Measurements from ENCODE around the gene UFC1. TPM values are rescaled to one million over a fixed set of nuclear protein-coding genes. Genes with fewer than 3 reads are reported as not detected.

Gene UFC1
- total and polyA plus RNA-seq, 2 of the 13 experiments (the other 11 are each of a cell fraction or from before 2014, with no cell fraction given), result 72.8 to 85.2 TPM

DNA sequence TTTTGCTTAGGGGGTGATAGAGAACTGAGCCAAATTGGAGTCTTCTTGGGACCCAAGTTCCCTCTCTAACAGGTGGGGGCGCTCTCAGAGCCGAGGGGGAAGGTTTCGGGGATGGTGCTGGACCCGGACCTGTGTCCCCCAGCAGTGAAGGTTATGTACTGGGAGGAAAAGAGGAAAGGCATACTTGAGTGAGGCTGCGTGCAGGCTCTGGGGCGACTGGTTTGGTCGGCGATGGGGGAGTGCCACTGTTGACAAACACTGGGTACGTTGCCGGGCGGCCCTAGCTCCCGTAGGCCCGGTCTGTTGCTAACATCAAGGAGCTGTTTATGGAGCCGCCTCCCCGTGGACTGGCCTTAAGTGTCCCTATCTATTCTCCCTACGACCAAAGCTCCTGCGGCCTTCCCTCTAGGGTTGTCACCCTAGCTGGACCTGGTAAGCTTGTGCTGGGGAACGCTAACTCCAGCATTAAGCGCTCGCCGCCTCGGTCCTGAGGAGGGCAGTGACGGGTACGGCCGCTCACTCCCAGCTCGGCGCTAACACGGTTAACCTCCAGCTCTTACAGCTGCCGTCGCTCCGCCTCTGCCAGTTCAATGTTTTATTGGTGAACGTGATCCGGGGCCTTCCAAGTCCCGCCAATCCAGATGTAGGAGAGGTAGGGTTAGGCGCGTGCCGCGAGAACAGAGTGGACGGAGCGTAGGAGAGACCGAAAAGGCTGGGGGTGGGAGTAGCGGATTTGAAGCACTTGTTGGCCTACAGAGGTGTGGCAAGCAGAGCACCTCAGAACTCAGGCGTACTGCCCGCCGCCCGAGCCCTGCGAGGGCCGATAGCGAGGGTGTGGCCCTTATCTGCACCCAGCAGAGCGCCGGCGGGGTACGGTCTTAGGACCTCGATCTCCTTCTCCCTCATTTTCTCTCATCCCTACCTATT is 12.2 kb downstream of the UFC1 start, which contains the start of gene PPOX (continued):
- TF ChIP-seq, protein P1, sequence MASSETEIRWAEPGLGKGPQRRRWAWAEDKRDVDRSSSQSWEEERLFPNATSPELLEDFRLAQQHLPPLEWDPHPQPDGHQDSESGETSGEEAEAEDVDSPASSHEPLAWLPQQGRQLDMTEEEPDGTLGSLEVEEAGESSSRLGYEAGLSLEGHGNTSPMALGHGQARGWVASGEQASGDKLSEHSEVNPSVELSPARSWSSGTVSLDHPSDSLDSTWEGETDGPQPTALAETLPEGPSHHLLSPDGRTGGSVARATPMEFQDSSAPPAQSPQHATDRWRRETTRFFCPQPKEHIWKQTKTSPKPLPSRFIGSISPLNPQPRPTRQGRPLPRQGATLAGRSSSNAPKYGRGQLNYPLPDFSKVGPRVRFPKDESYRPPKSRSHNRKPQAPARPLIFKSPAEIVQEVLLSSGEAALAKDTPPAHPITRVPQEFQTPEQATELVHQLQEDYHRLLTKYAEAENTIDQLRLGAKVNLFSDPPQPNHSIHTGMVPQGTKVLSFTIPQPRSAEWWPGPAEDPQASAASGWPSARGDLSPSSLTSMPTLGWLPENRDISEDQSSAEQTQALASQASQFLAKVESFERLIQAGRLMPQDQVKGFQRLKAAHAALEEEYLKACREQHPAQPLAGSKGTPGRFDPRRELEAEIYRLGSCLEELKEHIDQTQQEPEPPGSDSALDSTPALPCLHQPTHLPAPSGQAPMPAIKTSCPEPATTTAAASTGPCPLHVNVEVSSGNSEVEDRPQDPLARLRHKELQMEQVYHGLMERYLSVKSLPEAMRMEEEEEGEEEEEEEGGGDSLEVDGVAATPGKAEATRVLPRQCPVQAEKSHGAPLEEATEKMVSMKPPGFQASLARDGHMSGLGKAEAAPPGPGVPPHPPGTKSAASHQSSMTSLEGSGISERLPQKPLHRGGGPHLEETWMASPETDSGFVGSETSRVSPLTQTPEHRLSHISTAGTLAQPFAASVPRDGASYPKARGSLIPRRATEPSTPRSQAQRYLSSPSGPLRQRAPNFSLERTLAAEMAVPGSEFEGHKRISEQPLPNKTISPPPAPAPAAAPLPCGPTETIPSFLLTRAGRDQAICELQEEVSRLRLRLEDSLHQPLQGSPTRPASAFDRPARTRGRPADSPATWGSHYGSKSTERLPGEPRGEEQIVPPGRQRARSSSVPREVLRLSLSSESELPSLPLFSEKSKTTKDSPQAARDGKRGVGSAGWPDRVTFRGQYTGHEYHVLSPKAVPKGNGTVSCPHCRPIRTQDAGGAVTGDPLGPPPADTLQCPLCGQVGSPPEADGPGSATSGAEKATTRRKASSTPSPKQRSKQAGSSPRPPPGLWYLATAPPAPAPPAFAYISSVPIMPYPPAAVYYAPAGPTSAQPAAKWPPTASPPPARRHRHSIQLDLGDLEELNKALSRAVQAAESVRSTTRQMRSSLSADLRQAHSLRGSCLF (CRISPR knock-in tag; IDR thresholded peaks at IDR 0.05; ENCODE audit: borderline replicate concordance), result no peak
- TF ChIP-seq ZNF629 (CRISPR knock-in tag; conservative IDR thresholded peaks at IDR 0.05) (no peak), ELF3 (CRISPR knock-in tag; IDR thresholded peaks at IDR 0.05) (no peak; the same call in 1 of the 2 replicates), SMAD9 (CRISPR knock-in tag; IDR thresholded peaks at IDR 0.05) (no peak), TBX3 (IDR thresholded peaks at IDR 0.05; ENCODE audit: borderline replicate concordance) (peak; percentile 23; the same call in 1 of the 2 replicates), ZBTB7B (CRISPR knock-in tag; IDR thresholded peaks at IDR 0.05) (peak; percentile 17; the same call in 1 of the 2 replicates), YEATS2 (CRISPR knock-in tag; IDR thresholded peaks at IDR 0.05; ENCODE audit: borderline replicate concordance) (peak; percentile 92), ZNF790 (CRISPR knock-in tag; IDR thresholded peaks at IDR 0.05; ENCODE audit: borderline replicate concordance) (no peak), FIP1L1 (IDR thresholded peaks at IDR 0.05; ENCODE audit: borderline replicate concordance, insufficient read depth, low read depth, low read length) (no peak), KDM5A (IDR thresholded peaks at IDR 0.05; ENCODE audit: borderline replicate concordance, low read length) (no peak; the same call in 1 of the 2 replicates), ZNF224 (CRISPR knock-in tag; IDR thresholded peaks at IDR 0.05) (no peak), HMGA1 (CRISPR knock-in tag; conservative IDR thresholded peaks at IDR 0.05) (no peak), ZNF883 (CRISPR knock-in tag; IDR thresholded peaks at IDR 0.05; ENCODE audit: not compliant biosample characterization) (no peak)
- TF ChIP-seq, protein P2, sequence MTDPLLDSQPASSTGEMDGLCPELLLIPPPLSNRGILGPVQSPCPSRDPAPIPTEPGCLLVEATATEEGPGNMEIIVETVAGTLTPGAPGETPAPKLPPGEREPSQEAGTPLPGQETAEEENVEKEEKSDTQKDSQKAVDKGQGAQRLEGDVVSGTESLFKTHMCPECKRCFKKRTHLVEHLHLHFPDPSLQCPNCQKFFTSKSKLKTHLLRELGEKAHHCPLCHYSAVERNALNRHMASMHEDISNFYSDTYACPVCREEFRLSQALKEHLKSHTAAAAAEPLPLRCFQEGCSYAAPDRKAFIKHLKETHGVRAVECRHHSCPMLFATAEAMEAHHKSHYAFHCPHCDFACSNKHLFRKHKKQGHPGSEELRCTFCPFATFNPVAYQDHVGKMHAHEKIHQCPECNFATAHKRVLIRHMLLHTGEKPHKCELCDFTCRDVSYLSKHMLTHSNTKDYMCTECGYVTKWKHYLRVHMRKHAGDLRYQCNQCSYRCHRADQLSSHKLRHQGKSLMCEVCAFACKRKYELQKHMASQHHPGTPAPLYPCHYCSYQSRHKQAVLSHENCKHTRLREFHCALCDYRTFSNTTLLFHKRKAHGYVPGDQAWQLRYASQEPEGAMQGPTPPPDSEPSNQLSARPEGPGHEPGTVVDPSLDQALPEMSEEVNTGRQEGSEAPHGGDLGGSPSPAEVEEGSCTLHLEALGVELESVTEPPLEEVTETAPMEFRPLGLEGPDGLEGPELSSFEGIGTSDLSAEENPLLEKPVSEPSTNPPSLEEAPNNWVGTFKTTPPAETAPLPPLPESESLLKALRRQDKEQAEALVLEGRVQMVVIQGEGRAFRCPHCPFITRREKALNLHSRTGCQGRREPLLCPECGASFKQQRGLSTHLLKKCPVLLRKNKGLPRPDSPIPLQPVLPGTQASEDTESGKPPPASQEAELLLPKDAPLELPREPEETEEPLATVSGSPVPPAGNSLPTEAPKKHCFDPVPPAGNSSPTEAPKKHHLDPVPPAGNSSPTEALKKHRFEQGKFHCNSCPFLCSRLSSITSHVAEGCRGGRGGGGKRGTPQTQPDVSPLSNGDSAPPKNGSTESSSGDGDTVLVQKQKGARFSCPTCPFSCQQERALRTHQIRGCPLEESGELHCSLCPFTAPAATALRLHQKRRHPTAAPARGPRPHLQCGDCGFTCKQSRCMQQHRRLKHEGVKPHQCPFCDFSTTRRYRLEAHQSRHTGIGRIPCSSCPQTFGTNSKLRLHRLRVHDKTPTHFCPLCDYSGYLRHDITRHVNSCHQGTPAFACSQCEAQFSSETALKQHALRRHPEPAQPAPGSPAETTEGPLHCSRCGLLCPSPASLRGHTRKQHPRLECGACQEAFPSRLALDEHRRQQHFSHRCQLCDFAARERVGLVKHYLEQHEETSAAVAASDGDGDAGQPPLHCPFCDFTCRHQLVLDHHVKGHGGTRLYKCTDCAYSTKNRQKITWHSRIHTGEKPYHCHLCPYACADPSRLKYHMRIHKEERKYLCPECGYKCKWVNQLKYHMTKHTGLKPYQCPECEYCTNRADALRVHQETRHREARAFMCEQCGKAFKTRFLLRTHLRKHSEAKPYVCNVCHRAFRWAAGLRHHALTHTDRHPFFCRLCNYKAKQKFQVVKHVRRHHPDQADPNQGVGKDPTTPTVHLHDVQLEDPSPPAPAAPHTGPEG (CRISPR knock-in tag; IDR thresholded peaks at IDR 0.05), result peak; percentile 78; the same call in 1 of the 2 replicates
- TF ChIP-seq, protein P3, sequence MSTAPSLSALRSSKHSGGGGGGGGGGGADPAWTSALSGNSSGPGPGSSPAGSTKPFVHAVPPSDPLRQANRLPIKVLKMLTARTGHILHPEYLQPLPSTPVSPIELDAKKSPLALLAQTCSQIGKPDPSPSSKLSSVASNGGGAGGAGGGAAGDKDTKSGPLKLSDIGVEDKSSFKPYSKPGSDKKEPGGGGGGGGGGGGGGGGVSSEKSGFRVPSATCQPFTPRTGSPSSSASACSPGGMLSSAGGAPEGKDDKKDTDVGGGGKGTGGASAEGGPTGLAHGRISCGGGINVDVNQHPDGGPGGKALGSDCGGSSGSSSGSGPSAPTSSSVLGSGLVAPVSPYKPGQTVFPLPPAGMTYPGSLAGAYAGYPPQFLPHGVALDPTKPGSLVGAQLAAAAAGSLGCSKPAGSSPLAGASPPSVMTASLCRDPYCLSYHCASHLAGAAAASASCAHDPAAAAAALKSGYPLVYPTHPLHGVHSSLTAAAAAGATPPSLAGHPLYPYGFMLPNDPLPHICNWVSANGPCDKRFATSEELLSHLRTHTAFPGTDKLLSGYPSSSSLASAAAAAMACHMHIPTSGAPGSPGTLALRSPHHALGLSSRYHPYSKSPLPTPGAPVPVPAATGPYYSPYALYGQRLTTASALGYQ (CRISPR knock-in tag; IDR thresholded peaks at IDR 0.05), result no peak; the same call in 1 of the 2 replicates

Data from HepG2 (cell line).